Ovary (tissue), 9 donors: ENCODE measurements around the gene ATF7. TPM values are rescaled to one million over a fixed set of nuclear protein-coding genes. Genes with fewer than 3 reads are reported as not detected.
"Not testable (repeated sequence)": the region's sequence is repeated elsewhere in the genome, so short reads cannot be mapped to it uniquely, and the experiment has no call there.

Experiments
- DNase-seq, 5 donors: peaks; one replicate each; pipeline ENCODE4 v3.0.0-alpha.2; 2019 to 2020
- H3K27ac ChIP-seq, 2 donors: fragments of 200-600 bp; one replicate each; pipeline versions ENCODE4 v1.5.1 to v1.8.0; 2019 to 2022
- H3K27me3 ChIP-seq: fragments of 200-600 bp; one replicate; pipeline ENCODE4 v1.8.0; 2022
- H3K36me3 ChIP-seq: fragments of 200-600 bp; sonication (generic); one replicate; pipeline ENCODE4 v1.5.1; 2019
- H3K4me1 ChIP-seq: one replicate; pipeline ENCODE4 v1.8.1; 2013; ENCODE audit warnings: mild to moderate bottlenecking, moderate library complexity; ENCODE audit not compliant: insufficient read depth
- H3K4me3 ChIP-seq: fragments of 200-600 bp; sonication (generic); one replicate; pipeline ENCODE4 v1.5.1; 2017
- H3K9me3 ChIP-seq, 2 donors: fragments of 200-600 bp in 1 of 2; sonication (generic) in 1 of 2; one replicate each; pipeline versions ENCODE4 v1.5.1 to v1.8.1; 2013 to 2019; ENCODE audit warnings: mild to moderate bottlenecking in 1 of 2, moderate library complexity in 1 of 2
- EP300 ChIP-seq: sonication (generic); formaldehyde crosslinking; IDR thresholded peaks from one replicate; pipeline ENCODE4 v1.6.1; 2017; ENCODE audit warnings: antibody characterized with exemption
- POLR2A ChIP-seq: fragments of 450-650 bp; IDR thresholded peaks from one replicate; pipeline ENCODE4 v1.6.1; 2017; ENCODE audit warnings: antibody characterized with exemption, mild to moderate bottlenecking, moderate library complexity
- WGBS, 3 donors: extraction: QIAGEN DNeasy Blood & Tissue Kit in 1 of 3; methylation state at CpG; one replicate each; pipeline versions ENCODE4 v1.1.5 to v1.1.7; 2013 to 2017; 5-methylcytosine and 5-hydroxymethylcytosine counted together
- intact Hi-C, 4 donors: fragments of 100-400 bp; cut with DNase I; formaldehyde crosslinking; loops; one replicate each; pipeline versions ENCODE4 v1.11.0 to v1.15.1; 2022 to 2023
- polyA plus RNA-seq, 2 donors: library from polyadenylated mRNA; stranded (reverse); fragments of 200-250 nt in 1 of 2; fragments of 350-450 nt in 1 of 2; fragmentation: Illumina TruSeq in 1 of 2; extraction: RNeasy Lipid Tissue Mini Kit (QIAGEN cat#74804) in 1 of 2; gene quantifications; one replicate each; pipeline ENCODE4 v1.2.3, GENCODE V29; 2013 to 2014
- total RNA-seq, 7 donors: library from RNA; depleted of rRNA in 2 of 7; stranded (reverse); fragments of >200 nt in 2 of 7; fragmentation: NEBNext Ultra II Directional in 3 of 7; extraction: Animal tissue kit (Norgen Biotek cat#: 25700) in 3 of 7; gene quantifications; one replicate each; pipeline versions ENCODE4 v1.1.0 to v1.2.4, GENCODE V29; 2016 to 2023
- TF ChIP-seq, protein P1 (sequence below), 3 donors: fragments of 450-650 bp in 2 of 3; fragments of 200-600 bp in 1 of 3; IDR thresholded peaks; one replicate each; pipeline versions ENCODE4 v1.5.1 to v1.8.0; 2016 to 2022; ENCODE audit warnings: antibody characterized with exemption in 3 of 3, mild to moderate bottlenecking in 1 of 3
- donor health status: DM: no; HTN: no; CAD: no; lungs with moderate emphysema.
- donor health status: DM: no; HTN: no; CAD: no.
- donor health status: Bipolar disorder and iron deficiency.
- donor health status: DM: yes; HTN: yes; CAD: no.
- donor health status: DM: no; HTN: no; CAD: no.
- donor health status: DM: yes; HTN: yes; CAD: no.

Gene ATF7
- total and polyA plus RNA-seq, 9 donors, result 19.8 to 68.5 (median 41.3) TPM

DNA sequence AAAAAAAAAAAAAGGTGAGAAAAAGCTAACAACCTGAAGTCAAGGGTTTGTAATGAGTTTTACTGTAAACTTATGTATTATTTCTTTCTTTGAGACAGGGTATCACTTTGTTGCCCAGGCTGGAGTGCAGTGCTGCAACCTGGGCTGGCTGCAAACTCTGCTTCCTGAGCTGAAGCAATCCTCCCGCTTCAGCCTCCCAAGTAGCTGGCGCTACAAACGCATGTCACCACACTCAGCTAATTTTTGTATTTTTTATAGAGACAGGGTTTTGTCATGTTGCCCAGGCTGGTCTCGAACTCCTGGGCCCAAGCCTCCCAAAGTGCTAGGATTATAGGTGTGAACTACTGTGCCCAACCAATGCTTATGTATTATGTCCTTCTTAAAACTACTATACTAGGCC lies 9.2 kb downstream of the ATF7 start:
- H3K27ac ChIP-seq, result peak overlapping the region in 1 of 2 donors; percentile 29
- TF ChIP-seq, protein P1, sequence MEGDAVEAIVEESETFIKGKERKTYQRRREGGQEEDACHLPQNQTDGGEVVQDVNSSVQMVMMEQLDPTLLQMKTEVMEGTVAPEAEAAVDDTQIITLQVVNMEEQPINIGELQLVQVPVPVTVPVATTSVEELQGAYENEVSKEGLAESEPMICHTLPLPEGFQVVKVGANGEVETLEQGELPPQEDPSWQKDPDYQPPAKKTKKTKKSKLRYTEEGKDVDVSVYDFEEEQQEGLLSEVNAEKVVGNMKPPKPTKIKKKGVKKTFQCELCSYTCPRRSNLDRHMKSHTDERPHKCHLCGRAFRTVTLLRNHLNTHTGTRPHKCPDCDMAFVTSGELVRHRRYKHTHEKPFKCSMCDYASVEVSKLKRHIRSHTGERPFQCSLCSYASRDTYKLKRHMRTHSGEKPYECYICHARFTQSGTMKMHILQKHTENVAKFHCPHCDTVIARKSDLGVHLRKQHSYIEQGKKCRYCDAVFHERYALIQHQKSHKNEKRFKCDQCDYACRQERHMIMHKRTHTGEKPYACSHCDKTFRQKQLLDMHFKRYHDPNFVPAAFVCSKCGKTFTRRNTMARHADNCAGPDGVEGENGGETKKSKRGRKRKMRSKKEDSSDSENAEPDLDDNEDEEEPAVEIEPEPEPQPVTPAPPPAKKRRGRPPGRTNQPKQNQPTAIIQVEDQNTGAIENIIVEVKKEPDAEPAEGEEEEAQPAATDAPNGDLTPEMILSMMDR (IDR thresholded peaks at IDR 0.05), result no peak
- TF ChIP-seq POLR2A (no peak), EP300 (no peak)
- peaks cover 16% of the 10 kb centered on the region for H3K4me1 ChIP-seq
- H3K36me3 ChIP-seq, result no peaks in the 10 kb centered on the region
- H3K4me3 ChIP-seq, result no peak overlapping the region
- no peaks in the 10 kb centered on the region for H3K27me3 ChIP-seq
- WGBS, 3 donors, result 80 to 86% (median 81%) methylated on average over 4 of the region's 4 CpGs
- intact Hi-C loops, result no loop called here
- DNase-seq, result no peak
- H3K9me3 ChIP-seq, result no peaks in the 10 kb centered on the region

DNA sequence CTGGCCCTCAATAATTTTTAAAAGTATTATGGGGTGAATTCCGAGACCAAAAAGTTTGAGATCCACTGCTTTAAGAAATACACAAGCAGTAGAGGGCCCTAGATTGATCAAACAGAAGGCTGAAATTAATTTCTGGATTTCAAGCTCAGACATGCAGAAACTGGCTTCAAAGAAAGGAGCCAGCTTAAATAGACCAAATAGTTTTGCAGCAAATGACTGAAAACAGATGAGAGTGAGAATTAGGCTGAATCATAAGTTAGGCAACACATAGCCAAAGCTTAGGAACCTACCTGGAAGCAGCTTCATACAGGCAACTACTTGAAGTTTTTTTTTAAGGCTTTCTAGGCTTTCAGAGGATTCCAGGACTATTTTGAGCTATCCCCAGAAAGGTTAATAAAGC lies 12.4 kb downstream of the ATF7 start:
- no peak for DNase-seq
- Histone ChIP-seq H3K27ac (no peak overlapping the region), H3K27me3 (no peaks in the 10 kb centered on the region), H3K36me3 (no peaks in the 10 kb centered on the region), H3K9me3 (no peaks in the 10 kb centered on the region), H3K4me1 (peaks cover 13% of the 10 kb centered on the region), H3K4me3 (no peak overlapping the region)
- WGBS, 3 donors, result 44 to 65% (median 50%) methylated on average over 1 of the region's 1 CpG
- TF ChIP-seq, protein P1 (IDR thresholded peaks at IDR 0.05), result no peak
- TF ChIP-seq EP300, result no peak
- TF ChIP-seq POLR2A, result no peak
- intact Hi-C loops, result loop anchor here in 1 of 4 donors (5.0 kb wide), 1 partner anchor 52 kb away; no protein-coding TSS in a partner anchor

DNA sequence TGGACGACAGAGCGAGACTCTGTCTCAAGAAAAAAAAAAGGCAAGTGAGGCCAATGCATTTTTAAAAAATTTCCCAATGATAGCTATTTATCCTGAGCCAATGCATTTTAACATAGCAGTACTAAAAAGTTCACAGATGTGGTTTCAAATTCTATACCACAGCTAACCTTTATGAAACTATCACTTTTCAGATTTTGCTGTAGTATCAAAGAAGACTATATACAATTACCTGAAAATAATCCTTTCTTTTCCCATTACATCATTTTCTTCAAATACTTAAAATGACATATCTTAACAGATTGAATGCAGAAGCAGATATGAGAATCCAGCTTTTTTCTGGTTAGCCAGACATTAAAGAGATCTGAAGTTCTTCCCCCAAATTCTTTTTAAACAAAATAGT lies 13.2 kb downstream of the ATF7 start:
- intact Hi-C loops, result loop anchor here in 1 of 4 donors (5.0 kb wide), 1 partner anchor 51 kb away; no protein-coding TSS in a partner anchor
- no peak overlapping the region for H3K27ac ChIP-seq
- no peaks in the 10 kb centered on the region for H3K36me3 ChIP-seq
- H3K4me1 ChIP-seq, result peaks cover 9% of the 10 kb centered on the region
- no peaks in the 10 kb centered on the region for H3K27me3 ChIP-seq
- TF ChIP-seq EP300 (no peak), POLR2A (no peak)
- TF ChIP-seq, protein P1 (IDR thresholded peaks at IDR 0.05), result no peak
- DNase-seq, result no peak
- 81 to 89% (median 86%) methylated on average over 2 of the region's 2 CpGs for WGBS, 3 donors
- H3K4me3 ChIP-seq, result no peak overlapping the region
- H3K9me3 ChIP-seq, result no peaks in the 10 kb centered on the region

DNA sequence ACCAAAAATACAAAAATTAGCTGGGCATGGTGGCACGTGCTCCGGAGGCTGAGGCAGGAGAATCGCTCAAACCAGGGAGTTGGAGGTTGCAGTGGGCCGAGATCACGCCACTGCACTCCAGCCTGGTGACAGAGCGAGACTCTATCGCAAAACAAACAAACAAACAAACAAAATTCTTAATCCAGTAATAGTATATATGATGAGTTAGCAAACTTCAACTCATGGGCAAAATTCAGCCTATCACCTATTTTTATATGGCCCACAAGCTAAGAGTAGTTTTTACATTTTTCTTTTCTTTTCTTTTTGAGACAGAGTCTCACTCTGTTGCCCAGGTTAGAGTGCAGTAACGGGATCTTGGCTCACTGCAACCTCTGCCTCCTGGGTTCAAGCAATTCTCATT lies 14.9 kb downstream of the ATF7 start:
- intact Hi-C loops, result loop anchor here in 1 of 4 donors (5.0 kb wide), 1 partner anchor 49 kb away; no protein-coding TSS in a partner anchor
- 95 to 97% (median 96%) methylated on average over 8 of the region's 8 CpGs for WGBS, 3 donors

DNA sequence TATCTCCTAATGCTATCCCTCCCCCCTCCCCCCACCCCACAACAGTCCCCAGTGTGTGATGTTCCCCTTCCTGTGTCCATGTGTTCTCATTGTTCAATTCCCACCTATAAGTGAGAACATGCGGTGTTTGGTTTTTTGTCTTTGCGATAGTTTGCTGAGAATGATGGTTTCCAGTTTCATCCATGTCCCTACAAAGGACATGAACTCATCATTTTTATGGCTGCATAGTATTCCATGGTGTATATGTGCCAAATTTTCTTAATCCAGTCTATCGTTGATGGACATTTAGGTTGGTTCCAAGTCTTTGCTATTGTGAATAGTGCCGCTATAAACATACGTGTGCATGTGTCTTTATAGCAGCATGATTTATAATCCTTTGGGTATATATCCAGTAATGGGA lies 19.5 kb downstream of the ATF7 start:
- DNase-seq, H3K27me3 ChIP-seq, H3K9me3 ChIP-seq, intact Hi-C loops, H3K36me3 ChIP-seq, H3K4me1 ChIP-seq, H3K4me3 ChIP-seq, H3K27ac ChIP-seq: not testable (repeated sequence)
- WGBS, 3 donors, result 85 to 98% (median 97%) methylated on average over 4 to 5 of the region's 5 CpGs

More for the DNA sequence above, 14.9 kb downstream of the ATF7 start:
- H3K4me1 ChIP-seq, result peaks cover 4% of the 10 kb centered on the region
- H3K27me3 ChIP-seq, result no peaks in the 10 kb centered on the region
- H3K9me3 ChIP-seq, result no peaks in the 10 kb centered on the region
- H3K27ac ChIP-seq, result no peak overlapping the region
- DNase-seq, result no peak
- no peaks in the 10 kb centered on the region for H3K36me3 ChIP-seq
- no peak for TF ChIP-seq EP300
- TF ChIP-seq POLR2A, result no peak
- TF ChIP-seq, protein P1 (IDR thresholded peaks at IDR 0.05), result no peak
- no peak overlapping the region for H3K4me3 ChIP-seq
